ENCODE measurements around the gene MISP3.

The MISP3 gene

GRCh38 chr19:14106840-14107239 lies 34.3 kb downstream of the MISP3 start:
- no peak for FAIRE-seq

GRCh38 chr19:14107581-14108461 lies 35.2 kb downstream of the MISP3 start:
- no peak for FAIRE-seq

- no peak for FAIRE-seq
Measured at GRCh38 chr19:14110650-14111049, 38.1 kb downstream of the MISP3 start.

GRCh38 chr19:14111486-14111885 lies 38.9 kb downstream of the MISP3 start:
- FAIRE-seq, result no peak

- no peak for FAIRE-seq
Measured at GRCh38 chr19:14112051-14112808, 39.6 kb downstream of the MISP3 start.

GRCh38 chr19:14112809-14113385 lies 40.3 kb downstream of the MISP3 start:
- FAIRE-seq, result no peak

- FAIRE-seq, result no peak
Measured at GRCh38 chr19:14113762-14114414, 41.3 kb downstream of the MISP3 start.

GRCh38 chr19:14114439-14114838 lies 41.9 kb downstream of the MISP3 start:
- FAIRE-seq, result no peak

GRCh38 chr19:14114854-14115253 lies 42.3 kb downstream of the MISP3 start:
- no peak for FAIRE-seq

- FAIRE-seq, result no peak
Measured at GRCh38 chr19:14115756-14116155, 43.2 kb downstream of the MISP3 start.

- no peak for FAIRE-seq
Measured at GRCh38 chr19:14116525-14116917, 43.9 kb downstream of the MISP3 start.

GRCh38 chr19:14116918-14117578 lies 44.5 kb downstream of the MISP3 start:
- FAIRE-seq, result no peak

- FAIRE-seq, result peak; percentile 5
Measured at GRCh38 chr19:14117668-14118164, 45.1 kb downstream of the MISP3 start, which contains the start of gene PRKACA. Gene PRKACA, minus strand, starts transcription at chr19:14117762. Its CDS starts 215 bp downstream, at chr19:14117547.

- FAIRE-seq, result no peak
Measured at GRCh38 chr19:14118165-14119051, 45.8 kb downstream of the MISP3 start.

GRCh38 chr19:14119146-14119545 lies 46.6 kb downstream of the MISP3 start:
- no peak for FAIRE-seq

GRCh38 chr19:14119644-14120496 lies 47.3 kb downstream of the MISP3 start:
- FAIRE-seq, result no peak

GRCh38 chr19:14120497-14120780 lies 47.9 kb downstream of the MISP3 start:
- FAIRE-seq, result no peak

GRCh38 chr19:14122924-14123323 lies 50.3 kb downstream of the MISP3 start:
- FAIRE-seq, result no peak
